Neural progenitor cell (in vitro differentiated cells): Measurements from ENCODE around the gene MAP7D3. TPM values are rescaled to one million over a fixed set of nuclear protein-coding genes. Genes with fewer than 3 reads are reported as not detected.

Source experiments
- DNase-seq: peaks from one replicate; pipeline ENCODE4 v3.0.0-alpha.2; 2016; ENCODE audit warnings: low spot score
- H2AFZ ChIP-seq: fragments of 200-600 bp; sonication (generic); replicated peaks from 2 replicates; pipeline ENCODE4 v1.6.1; 2016; ENCODE audit warnings: antibody characterized with exemption
- H3F3A ChIP-seq: fragments of 200-600 bp; sonication (generic); 2 replicates; pipeline ENCODE4 v1.6.1; 2016; ENCODE audit warnings: antibody characterized with exemption, low read depth
- H3K27ac ChIP-seq: fragments of 200-600 bp; sonication (generic); 2 replicates; pipeline ENCODE4 v1.5.1; 2016; ENCODE audit warnings: mild to moderate bottlenecking
- H3K27me3 ChIP-seq: fragments of 200-600 bp; sonication (generic); 2 replicates; pipeline ENCODE4 v1.6.1; 2016; ENCODE audit warnings: mild to moderate bottlenecking, moderate library complexity
- H3K36me3 ChIP-seq: fragments of 200-600 bp; sonication (generic); 2 replicates; pipeline ENCODE4 v1.5.1; 2016
- H3K4me1 ChIP-seq: fragments of 200-600 bp; sonication (generic); 2 replicates; pipeline ENCODE4 v1.6.1; 2016; ENCODE audit warnings: mixed run types
- H3K4me2 ChIP-seq: fragments of 200-600 bp; sonication (generic); 2 replicates; pipeline ENCODE4 v1.6.1; 2016
- H3K4me3 ChIP-seq: fragments of 200-600 bp; sonication (generic); 2 replicates; pipeline ENCODE4 v1.5.1; 2016
- H3K79me2 ChIP-seq: fragments of 200-600 bp; sonication (generic); 2 replicates; pipeline ENCODE4 v1.6.1; 2016; ENCODE audit warnings: low read depth
- H3K9ac ChIP-seq: fragments of 200-600 bp; sonication (generic); 2 replicates; pipeline ENCODE4 v1.6.1; 2016
- H3K9me3 ChIP-seq: fragments of 200-600 bp; sonication (generic); 2 replicates; pipeline ENCODE4 v1.5.1; 2016; ENCODE audit warnings: low read depth
- H4K20me1 ChIP-seq: fragments of 200-600 bp; sonication (generic); 2 replicates; pipeline ENCODE4 v1.6.1; 2016; ENCODE audit warnings: low read depth
- H3K27ac Mint-ChIP-seq: 3 replicates; pipeline ENCODE4 v1.8.0; 2021; ENCODE audit warnings: mixed read lengths
- H3K27me3 Mint-ChIP-seq: 2 replicates; pipeline ENCODE4 v1.8.0; 2022; ENCODE audit warnings: low read depth, mild to moderate bottlenecking, inconsistent platforms, moderate library complexity, mixed read lengths; ENCODE audit not compliant: insufficient read depth
- H3K36me3 Mint-ChIP-seq: 3 replicates; pipeline ENCODE4 v1.8.0; 2021; ENCODE audit warnings: mixed read lengths
- H3K4me1 Mint-ChIP-seq: 3 replicates; pipeline ENCODE4 v1.8.0; 2021; ENCODE audit warnings: mixed read lengths
- H3K4me3 Mint-ChIP-seq: 3 replicates; pipeline ENCODE4 v1.8.0; 2021; ENCODE audit warnings: mild to moderate bottlenecking, moderate library complexity, mixed read lengths
- H3K9me3 Mint-ChIP-seq: 3 replicates; pipeline ENCODE4 v1.8.0; 2020; ENCODE audit warnings: mixed read lengths
- CTCF ChIP-seq: fragments of 200-600 bp; sonication (generic); IDR thresholded peaks from 2 replicates; pipeline ENCODE4 v1.5.1; 2017; ENCODE audit warnings: antibody characterized with exemption, mild to moderate bottlenecking
- EZH2 ChIP-seq: fragments of 200-600 bp; sonication (generic); IDR thresholded peaks from 2 replicates; pipeline ENCODE4 v1.6.1; 2017; ENCODE audit warnings: antibody characterized with exemption, mild to moderate bottlenecking, moderate library complexity
- EZH2phosphoT487 ChIP-seq: fragments of 200-600 bp; sonication (generic); IDR thresholded peaks from 2 replicates; pipeline ENCODE4 v1.6.1; 2017; ENCODE audit warnings: antibody characterized with exemption
- total RNA-seq: library from RNA; depleted of rRNA; stranded (reverse); fragments of >200 nt; gene quantifications from 2 replicates; pipeline ENCODE4 v1.2.3, GENCODE V29; 2015; ENCODE audit warnings: low replicate concordance

The MAP7D3 gene
- total RNA-seq, 1 donor from 2014 or later: 27.1 TPM

- TF ChIP-seq CTCF (no peak), EZH2 (no peak), EZH2phosphoT487 (no peak)
Measured at GRCh38 chrX:136191171-136191570, 60.0 kb downstream of the MAP7D3 start.

GRCh38 chrX:136190038-136190713, 61.0 kb downstream of the MAP7D3 start:
- Histone ChIP-seq H3K4me3 (no peak overlapping the region), H4K20me1 (no peaks in the 10 kb centered on the region), H3K9me3 (peaks cover 3% of the 10 kb centered on the region), H3K27ac (no peak overlapping the region), H3K36me3 (no peaks in the 10 kb centered on the region), H3K79me2 (no peaks in the 10 kb centered on the region), H3K9ac (no peak overlapping the region), H3F3A (no peaks in the 10 kb centered on the region), H2AFZ (no peak overlapping the region), H3K27me3 (no peaks in the 10 kb centered on the region), H3K4me1 (peaks cover 1% of the 10 kb centered on the region), H3K4me2 (no peak overlapping the region)
- Mint-ChIP-seq H3K9me3 (no peaks in the 10 kb centered on the region), H3K4me3 (no peak overlapping the region), H3K36me3 (no peaks in the 10 kb centered on the region), H3K4me1 (peaks cover 6% of the 10 kb centered on the region), H3K27me3 (no peaks in the 10 kb centered on the region), H3K27ac (no peak overlapping the region)
- TF ChIP-seq EZH2phosphoT487 (no peak), EZH2 (no peak), CTCF (no peak)
- DNase-seq: no peak

More at GRCh38 chrX:136191171-136191570, 60.0 kb downstream of the MAP7D3 start:
- H3K36me3 Mint-ChIP-seq: no peaks in the 10 kb centered on the region
- Histone ChIP-seq H2AFZ (no peak overlapping the region), H4K20me1 (no peaks in the 10 kb centered on the region), H3K4me2 (no peak overlapping the region), H3K27ac (no peak overlapping the region), H3K79me2 (no peaks in the 10 kb centered on the region), H3K9me3 (peaks cover 3% of the 10 kb centered on the region), H3F3A (no peaks in the 10 kb centered on the region), H3K27me3 (no peaks in the 10 kb centered on the region), H3K9ac (no peak overlapping the region), H3K4me3 (no peak overlapping the region), H3K4me1 (no peaks in the 10 kb centered on the region), H3K36me3 (no peaks in the 10 kb centered on the region)
- no peak for DNase-seq
- H3K27ac Mint-ChIP-seq: no peak overlapping the region
- H3K4me1 Mint-ChIP-seq: no peaks in the 10 kb centered on the region
- H3K27me3 Mint-ChIP-seq: no peaks in the 10 kb centered on the region
- H3K9me3 Mint-ChIP-seq: no peaks in the 10 kb centered on the region
- H3K4me3 Mint-ChIP-seq: no peak overlapping the region

- Histone ChIP-seq H3K36me3 (no peaks in the 10 kb centered on the region), H3F3A (no peaks in the 10 kb centered on the region), H3K9ac (no peak overlapping the region), H3K79me2 (no peaks in the 10 kb centered on the region), H4K20me1 (no peaks in the 10 kb centered on the region), H3K9me3 (peaks cover 3% of the 10 kb centered on the region), H3K27me3 (no peaks in the 10 kb centered on the region), H2AFZ (no peak overlapping the region), H3K27ac (no peak overlapping the region), H3K4me2 (no peak overlapping the region), H3K4me3 (no peak overlapping the region), H3K4me1 (peaks cover 4% of the 10 kb centered on the region)
- no peak for DNase-seq
- TF ChIP-seq CTCF (no peak), EZH2phosphoT487 (no peak), EZH2 (no peak)
- H3K36me3 Mint-ChIP-seq: no peaks in the 10 kb centered on the region
- H3K27ac Mint-ChIP-seq: no peak overlapping the region
- H3K4me3 Mint-ChIP-seq: no peak overlapping the region
- peaks cover 8% of the 10 kb centered on the region for H3K4me1 Mint-ChIP-seq
- H3K9me3 Mint-ChIP-seq: no peaks in the 10 kb centered on the region
- H3K27me3 Mint-ChIP-seq: no peaks in the 10 kb centered on the region
Measured at GRCh38 chrX:136189222-136189621, 62.0 kb downstream of the MAP7D3 start.
